Measurements from ENCODE around the gene ADSL. TPM values are rescaled to one million over a fixed set of nuclear protein-coding genes. Genes with fewer than 3 reads are reported as not detected.
A peak's percentile ranks its signal among the peaks of the same experiment; 100 is the strongest.

The ADSL gene
- total RNA-seq, 2 donors from 2014 or later, result 49.0 to 76.5 TPM

- no peak for TF ChIP-seq CTCF (IDR thresholded peaks at IDR 0.05)
- TF ChIP-seq POLR2A (IDR thresholded peaks at IDR 0.05), result no peak
- H3K27ac ChIP-seq, result no peak overlapping the region
- peaks cover 8 to 62% of the 10 kb centered on the region in 2 donors for H3K36me3 ChIP-seq (replicated peaks in 1 of 2; ENCODE audit: insufficient read depth in 1 of 2, low read depth in 2 of 2)
- no peak overlapping the region for H3K4me3 ChIP-seq
- H3K9me3 ChIP-seq, result no peaks in the 10 kb centered on the region
- WGBS, 2 donors, result 93 to 95% methylated on average over 3 of the region's 3 CpGs
- ATAC-seq, result no peak
- DNase-seq, result no peak
- intact Hi-C loops (cut with DNase I), result no loop called here
- peaks cover 2% of the 10 kb centered on the region for H3K4me1 ChIP-seq
- no peaks in the 10 kb centered on the region for H3K27me3 ChIP-seq
Measured at GRCh38 chr22:40363059-40363458, 16.8 kb downstream of the ADSL start.

- Histone ChIP-seq H3K4me3 (no peak overlapping the region), H3K27ac (no peak overlapping the region), H3K27me3 (no peaks in the 10 kb centered on the region), H3K36me3 (replicated peaks in 1 of 2; ENCODE audit: insufficient read depth in 1 of 2, low read depth in 2 of 2) (peaks cover 8 to 52% of the 10 kb centered on the region in 2 donors), H3K4me1 (peaks cover 7% of the 10 kb centered on the region), H3K9me3 (no peaks in the 10 kb centered on the region)
- ATAC-seq, result no peak
- WGBS, 2 donors, result 84 to 94% methylated on average over 1 of the region's 1 CpG
- TF ChIP-seq CTCF (IDR thresholded peaks at IDR 0.05) (no peak), POLR2A (IDR thresholded peaks at IDR 0.05) (no peak)
- DNase-seq, result no peak
- intact Hi-C loops (cut with DNase I), result no loop called here
Measured at GRCh38 chr22:40364431-40364830, 18.1 kb downstream of the ADSL start.

GRCh38 chr22:40366068-40366467 is 19.8 kb downstream of the ADSL start:
- DNase-seq (no peak), ATAC-seq (no peak)
- Histone ChIP-seq H3K27me3 (no peaks in the 10 kb centered on the region), H3K4me3 (no peak overlapping the region), H3K36me3 (replicated peaks in 1 of 2; ENCODE audit: insufficient read depth in 1 of 2, low read depth in 2 of 2) (peaks cover 8 to 37% of the 10 kb centered on the region in 2 donors), H3K9me3 (no peaks in the 10 kb centered on the region), H3K4me1 (peaks cover 7% of the 10 kb centered on the region), H3K27ac (no peak overlapping the region)
- 92 to 99% methylated on average over 2 of the region's 2 CpGs for WGBS, 2 donors
- intact Hi-C loops (cut with DNase I), result no loop called here
- TF ChIP-seq CTCF (IDR thresholded peaks at IDR 0.05), result no peak
- no peak for TF ChIP-seq POLR2A (IDR thresholded peaks at IDR 0.05)

- Histone ChIP-seq H3K27ac (peak overlapping the region in 2 of 4 donors; percentile 10 to 15), H3K4me3 (no peak overlapping the region), H3K9me3 (no peaks in the 10 kb centered on the region), H3K36me3 (replicated peaks in 1 of 2; ENCODE audit: insufficient read depth in 1 of 2, low read depth in 2 of 2) (peaks cover 0 to 24% of the 10 kb centered on the region in 2 donors), H3K4me1 (peaks cover 15% of the 10 kb centered on the region), H3K27me3 (no peaks in the 10 kb centered on the region)
- TF ChIP-seq POLR2A (IDR thresholded peaks at IDR 0.05) (no peak), CTCF (IDR thresholded peaks at IDR 0.05) (no peak)
- intact Hi-C loops (cut with DNase I), result no loop called here
- 45 to 54% methylated on average over 6 of the region's 6 CpGs for whole genome bisulfite sequencing, 2 donors
- no peak for ATAC-seq
- DNase-seq, result no peak
Measured at GRCh38 chr22:40367342-40367741, 21.0 kb downstream of the ADSL start.

GRCh38 chr22:40368016-40368415 is 21.7 kb downstream of the ADSL start:
- 49 to 67% methylated on average over 6 of the region's 6 CpGs for WGBS, 2 donors
- ATAC-seq, result no peak
- Histone ChIP-seq H3K36me3 (replicated peaks in 1 of 2; ENCODE audit: insufficient read depth in 1 of 2, low read depth in 2 of 2) (peaks cover 0 to 19% of the 10 kb centered on the region in 2 donors), H3K4me3 (no peak overlapping the region), H3K4me1 (peaks cover 22% of the 10 kb centered on the region), H3K27me3 (no peaks in the 10 kb centered on the region), H3K9me3 (no peaks in the 10 kb centered on the region), H3K27ac (peak overlapping the region in 3 of 4 donors; percentile 10 to 34 (median 15))
- intact Hi-C loops (cut with DNase I), result no loop called here
- DNase-seq, result no peak
- TF ChIP-seq CTCF (IDR thresholded peaks at IDR 0.05) (no peak), POLR2A (IDR thresholded peaks at IDR 0.05) (no peak)
